ENCODE data around the gene CCDC149. TPM values are rescaled to one million over a fixed set of nuclear protein-coding genes. Genes with fewer than 3 reads are reported as not detected.

CCDC149 gene
- total and polyA plus RNA-seq, 2 of the 13 experiments (the other 11 are each of a cell fraction or from before 2014, with no cell fraction given): 0.44 to 0.95 TPM

DNA sequence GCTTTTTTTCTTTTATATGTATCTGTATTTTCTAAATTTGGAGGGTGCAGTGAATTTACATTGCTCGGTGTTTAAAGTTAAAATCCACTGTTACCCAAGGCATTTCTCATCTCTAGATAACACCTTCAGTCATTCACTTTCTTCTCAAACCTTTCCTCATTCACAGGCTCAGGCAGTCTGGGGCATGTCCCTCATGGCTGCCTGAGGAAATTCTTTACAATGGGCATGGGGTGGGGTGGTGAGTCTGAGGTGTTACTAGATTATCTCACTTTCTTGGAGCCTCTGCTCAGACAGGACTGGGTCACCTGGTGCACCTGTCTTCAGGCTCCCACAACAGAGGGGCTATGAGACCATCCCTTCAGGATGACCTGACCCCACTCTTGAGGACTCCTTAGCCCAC, 17.4 kb downstream of the CCDC149 start:
- intact Hi-C loops (cut with micrococcal nuclease; ENCODE audit: unreplicated experiment): no loop called here
- no TSS peak for BruUV-seq (replicated peaks)
- FAIRE-seq: no peak
- POLR2A ChIA-PET: no interaction called here
- Histone ChIP-seq H3K36me3 (replicated peaks in 1 of 2; ENCODE audit: control insufficient read depth in 1 of 2, insufficient read depth in 2 of 2, low read length in 2 of 2) (no peaks in the 10 kb centered on the region), H3K27ac (ENCODE audit: extremely low read length, insufficient read depth, low read length) (no peak overlapping the region), H3K4me1 (ENCODE audit: insufficient read depth, low read length) (no peaks in the 10 kb centered on the region), H3K27me3 (ENCODE audit: control insufficient read depth in 1 of 2, insufficient read depth in 2 of 2, low read length in 2 of 2) (peaks cover 0 to 4% of the 10 kb centered on the region in 2 experiments; a peak in 1 of 5 replicates), H3K4me3 (replicated peaks in 1 of 3; ENCODE audit: insufficient read depth in 1 of 3, low read depth in 2 of 3, low read length in 3 of 3) (no peak overlapping the region), H4K20me1 (ENCODE audit: insufficient read depth, low read length) (no peaks in the 10 kb centered on the region), H3K4me2 (ENCODE audit: low read depth, low read length) (no peak overlapping the region), H3K79me2 (ENCODE audit: insufficient read depth, low read length) (no peaks in the 10 kb centered on the region), H3K9ac (ENCODE audit: insufficient read depth, low read depth, low read length) (no peak overlapping the region), H2AFZ (ENCODE audit: low read length) (no peak overlapping the region), H3K9me3 (ENCODE audit: low read length) (no peaks in the 10 kb centered on the region)
- 3% methylated on average over 1 of the region's 1 CpG for WGBS (ENCODE audit: low lambda C conversion rate)
- in situ Hi-C loops (cut with HindIII; ENCODE audit: extremely low pct_ligation_motif_present, low pct_unique_long_range_greater_than_20kb): no loop called here
- CTCF ChIA-PET (ENCODE audit: low intra/inter-chr PET ratio, low total read pairs): no interaction called here
- no peak for TF ChIP-seq TEAD3 (CRISPR knock-in tag; optimal IDR thresholded peaks at IDR 0.05; ENCODE audit: borderline replicate concordance)
- no peak for TF ChIP-seq HDAC2 (CRISPR knock-in tag; IDR thresholded peaks at IDR 0.05)
- ATAC-seq: no peak
- no peak for DNase-seq (ENCODE audit: low spot score)

DNA sequence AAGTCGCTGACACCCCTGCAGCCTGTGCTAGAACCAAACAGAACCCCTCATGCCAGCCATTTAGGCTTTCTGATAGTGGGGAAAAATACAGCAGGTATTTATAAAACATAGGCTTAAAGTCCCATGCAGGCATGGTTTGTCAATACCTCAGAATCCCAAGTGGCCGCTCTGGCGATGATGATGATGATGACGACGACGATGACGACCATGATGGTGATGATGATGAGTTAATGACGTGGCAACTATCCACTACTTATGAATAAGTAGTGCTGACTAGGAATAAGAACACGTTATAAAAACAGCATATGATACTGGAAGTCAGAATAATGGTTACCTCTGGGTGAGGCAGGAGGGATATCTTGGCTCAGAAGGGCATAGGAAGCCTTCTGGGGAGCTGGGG, 18.0 kb downstream of the CCDC149 start:
- no peak overlapping the region for H3K9ac ChIP-seq (ENCODE audit: insufficient read depth, low read depth, low read length)
- no peaks in the 10 kb centered on the region for H3K79me2 ChIP-seq (ENCODE audit: insufficient read depth, low read length)
- in situ Hi-C loops (cut with HindIII; ENCODE audit: extremely low pct_ligation_motif_present, low pct_unique_long_range_greater_than_20kb) (no loop called here), intact Hi-C loops (cut with micrococcal nuclease; ENCODE audit: unreplicated experiment) (no loop called here)
- H3K4me2 ChIP-seq (ENCODE audit: low read depth, low read length): no peak overlapping the region
- H2AFZ ChIP-seq (ENCODE audit: low read length): no peak overlapping the region
- H4K20me1 ChIP-seq (ENCODE audit: insufficient read depth, low read length): no peaks in the 10 kb centered on the region
- H3K4me1 ChIP-seq (ENCODE audit: insufficient read depth, low read length): no peaks in the 10 kb centered on the region
- H3K27me3 ChIP-seq (ENCODE audit: control insufficient read depth in 1 of 2, insufficient read depth in 2 of 2, low read length in 2 of 2): peaks cover 0 to 4% of the 10 kb centered on the region in 2 experiments; a peak in 1 of 5 replicates
- no peak for FAIRE-seq
- no peak overlapping the region for H3K27ac ChIP-seq (ENCODE audit: extremely low read length, insufficient read depth, low read length)
- DNase-seq (ENCODE audit: low spot score): no peak
- TF ChIP-seq ZSCAN12 (CRISPR knock-in tag; IDR thresholded peaks at IDR 0.05) (no peak), ZNF780A (CRISPR knock-in tag; IDR thresholded peaks at IDR 0.05) (no peak), BRCA1 (CRISPR knock-in tag; IDR thresholded peaks at IDR 0.05) (no peak), ZNF367 (CRISPR knock-in tag; IDR thresholded peaks at IDR 0.05; ENCODE audit: borderline replicate concordance) (no peak), CREB1 (IDR thresholded peaks at IDR 0.05) (peak; percentile 94), CREB1 (CRISPR knock-in tag; IDR thresholded peaks at IDR 0.05) (no peak)
- TF ChIP-seq, protein P1, sequence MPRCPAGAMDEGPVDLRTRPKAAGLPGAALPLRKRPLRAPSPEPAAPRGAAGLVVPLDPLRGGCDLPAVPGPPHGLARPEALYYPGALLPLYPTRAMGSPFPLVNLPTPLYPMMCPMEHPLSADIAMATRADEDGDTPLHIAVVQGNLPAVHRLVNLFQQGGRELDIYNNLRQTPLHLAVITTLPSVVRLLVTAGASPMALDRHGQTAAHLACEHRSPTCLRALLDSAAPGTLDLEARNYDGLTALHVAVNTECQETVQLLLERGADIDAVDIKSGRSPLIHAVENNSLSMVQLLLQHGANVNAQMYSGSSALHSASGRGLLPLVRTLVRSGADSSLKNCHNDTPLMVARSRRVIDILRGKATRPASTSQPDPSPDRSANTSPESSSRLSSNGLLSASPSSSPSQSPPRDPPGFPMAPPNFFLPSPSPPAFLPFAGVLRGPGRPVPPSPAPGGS (CRISPR knock-in tag; IDR thresholded peaks at IDR 0.05): no peak
- TF ChIP-seq, protein P2, sequence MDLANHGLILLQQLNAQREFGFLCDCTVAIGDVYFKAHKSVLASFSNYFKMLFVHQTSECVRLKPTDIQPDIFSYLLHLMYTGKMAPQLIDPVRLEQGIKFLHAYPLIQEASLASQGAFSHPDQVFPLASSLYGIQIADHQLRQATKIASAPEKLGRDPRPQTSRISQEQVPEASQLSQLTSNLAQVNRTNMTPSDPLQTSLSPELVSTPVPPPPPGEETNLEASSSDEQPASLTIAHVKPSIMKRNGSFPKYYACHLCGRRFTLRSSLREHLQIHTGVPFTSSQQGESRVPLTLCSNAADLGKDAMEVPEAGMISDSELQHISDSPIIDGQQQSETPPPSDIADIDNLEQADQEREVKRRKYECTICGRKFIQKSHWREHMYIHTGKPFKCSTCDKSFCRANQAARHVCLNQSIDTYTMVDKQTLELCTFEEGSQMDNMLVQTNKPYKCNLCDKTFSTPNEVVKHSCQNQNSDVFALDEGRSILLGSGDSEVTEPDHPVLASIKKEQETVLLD (CRISPR knock-in tag; IDR thresholded peaks at IDR 0.05; ENCODE audit: low read depth): no peak
- ChIA-PET CTCF (ENCODE audit: low intra/inter-chr PET ratio, low total read pairs) (no interaction called here), POLR2A (no interaction called here)
- no peak overlapping the region for H3K4me3 ChIP-seq (replicated peaks in 1 of 3; ENCODE audit: insufficient read depth in 1 of 3, low read depth in 2 of 3, low read length in 3 of 3)
- BruUV-seq (replicated peaks): no TSS peak
- no peak for ATAC-seq
- H3K36me3 ChIP-seq (replicated peaks in 1 of 2; ENCODE audit: control insufficient read depth in 1 of 2, insufficient read depth in 2 of 2, low read length in 2 of 2): no peaks in the 10 kb centered on the region
- H3K9me3 ChIP-seq (ENCODE audit: low read length): no peaks in the 10 kb centered on the region
- WGBS (ENCODE audit: low lambda C conversion rate): 45% methylated on average over 9 of the region's 9 CpGs

Measured in HepG2 (cell line).